Sigmoid colon (tissue), 4 donors: Measurements from ENCODE around the gene HDLBP.

Experiments used
- EP300 ChIP-seq, 4 donors: sonication (generic); formaldehyde crosslinking; IDR thresholded peaks; one replicate each; pipeline ENCODE4 v1.6.1; 2017; ENCODE audit warnings: antibody characterized with exemption in 4 of 4
- POLR2A ChIP-seq, 2 donors: fragments of 450-650 bp; IDR thresholded peaks; one replicate each; pipeline ENCODE4 v1.6.1; 2016; ENCODE audit warnings: antibody characterized with exemption in 2 of 2, mild to moderate bottlenecking in 2 of 2, moderate library complexity in 2 of 2
- POLR2AphosphoS5 ChIP-seq, 4 donors: sonication (generic); formaldehyde crosslinking; IDR thresholded peaks; one replicate each; pipeline ENCODE4 v1.6.1; 2017; ENCODE audit warnings: antibody characterized with exemption in 4 of 4
- TF ChIP-seq, protein P1 (sequence below), 4 experiments: fragments of 450-650 bp in 3 of 4; fragments of 200-600 bp in 1 of 4; IDR thresholded peaks; one replicate each; pipeline ENCODE4 v1.5.1; 2016 to 2019; ENCODE audit warnings: antibody characterized with exemption in 4 of 4, mild to moderate bottlenecking in 3 of 4, moderate library complexity in 2 of 4

DNA sequence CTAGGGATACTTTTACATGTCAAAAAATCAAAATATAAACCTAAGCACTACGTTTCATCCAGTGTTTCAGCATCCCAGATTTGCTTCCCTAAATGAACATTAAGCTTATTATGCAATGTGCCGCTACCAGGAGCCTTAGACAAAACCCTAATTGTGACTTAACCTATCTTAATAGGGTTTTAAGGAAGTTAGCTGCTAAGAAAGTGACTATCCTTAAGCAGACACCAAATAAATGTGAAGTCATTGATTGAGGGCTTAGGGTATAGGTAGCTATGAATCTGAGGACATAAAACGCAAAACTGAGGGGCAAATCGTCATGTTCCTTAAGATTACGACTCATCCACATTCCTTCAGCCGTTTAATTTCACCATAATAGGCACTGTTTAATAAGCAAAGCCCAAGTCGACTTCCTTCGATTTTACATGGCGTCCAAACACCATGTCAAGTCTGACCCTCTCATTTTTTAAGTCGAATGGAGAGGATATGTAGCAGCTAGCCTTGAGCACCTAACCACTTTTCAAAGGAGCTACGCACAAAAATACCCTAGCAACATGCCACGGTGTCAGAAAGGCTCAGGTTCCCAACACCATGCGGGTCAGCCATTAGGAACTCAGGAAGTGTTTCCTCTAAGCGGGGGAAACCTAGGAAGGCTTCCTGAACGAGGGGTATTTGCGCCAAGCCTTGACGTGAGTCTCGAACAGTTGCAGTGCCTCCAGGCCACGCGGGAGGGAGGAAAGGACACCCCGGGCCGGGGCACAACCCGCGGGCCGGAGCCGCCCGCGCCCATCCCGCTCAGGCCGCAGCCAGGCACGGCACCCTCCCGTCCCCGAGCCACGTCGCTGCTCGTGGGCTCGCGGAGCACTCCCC, 1.0 kb downstream of the HDLBP start:
- TF ChIP-seq, protein P1, sequence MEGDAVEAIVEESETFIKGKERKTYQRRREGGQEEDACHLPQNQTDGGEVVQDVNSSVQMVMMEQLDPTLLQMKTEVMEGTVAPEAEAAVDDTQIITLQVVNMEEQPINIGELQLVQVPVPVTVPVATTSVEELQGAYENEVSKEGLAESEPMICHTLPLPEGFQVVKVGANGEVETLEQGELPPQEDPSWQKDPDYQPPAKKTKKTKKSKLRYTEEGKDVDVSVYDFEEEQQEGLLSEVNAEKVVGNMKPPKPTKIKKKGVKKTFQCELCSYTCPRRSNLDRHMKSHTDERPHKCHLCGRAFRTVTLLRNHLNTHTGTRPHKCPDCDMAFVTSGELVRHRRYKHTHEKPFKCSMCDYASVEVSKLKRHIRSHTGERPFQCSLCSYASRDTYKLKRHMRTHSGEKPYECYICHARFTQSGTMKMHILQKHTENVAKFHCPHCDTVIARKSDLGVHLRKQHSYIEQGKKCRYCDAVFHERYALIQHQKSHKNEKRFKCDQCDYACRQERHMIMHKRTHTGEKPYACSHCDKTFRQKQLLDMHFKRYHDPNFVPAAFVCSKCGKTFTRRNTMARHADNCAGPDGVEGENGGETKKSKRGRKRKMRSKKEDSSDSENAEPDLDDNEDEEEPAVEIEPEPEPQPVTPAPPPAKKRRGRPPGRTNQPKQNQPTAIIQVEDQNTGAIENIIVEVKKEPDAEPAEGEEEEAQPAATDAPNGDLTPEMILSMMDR (IDR thresholded peaks at IDR 0.05): no peak
- TF ChIP-seq POLR2AphosphoS5 (IDR thresholded peaks at IDR 0.05): no peak
- no peak for TF ChIP-seq POLR2A (IDR thresholded peaks at IDR 0.05)
- TF ChIP-seq EP300 (IDR thresholded peaks at IDR 0.05): no peak
